Measurements from ENCODE around the gene LCORL.

Gene LCORL

DNA sequence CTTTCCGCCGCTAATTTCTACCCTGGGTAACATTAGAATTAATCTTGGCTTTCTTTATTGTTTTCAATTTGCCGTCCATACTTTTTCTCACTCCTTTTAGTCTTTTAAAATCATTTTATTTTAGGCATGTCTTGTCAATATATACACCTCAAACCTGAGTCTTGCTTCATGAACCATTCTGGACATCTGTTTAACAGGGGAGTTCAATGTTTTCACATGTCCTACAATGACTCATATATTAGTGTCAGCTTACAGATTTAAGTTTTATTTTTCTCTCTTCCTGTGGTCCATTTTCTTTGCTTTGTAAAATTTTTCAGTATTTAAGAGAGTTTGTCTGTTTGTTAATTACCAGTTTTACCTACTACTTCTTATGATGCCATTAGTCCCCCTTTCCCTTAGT, 89.5 kb downstream of the LCORL start:
- Histone ChIP-seq H3K27ac (ENCODE audit: low read depth, low read length) (no peak overlapping the region), H3F3A (ENCODE audit: control insufficient read depth, insufficient read depth) (no peaks in the 10 kb centered on the region), H3K9me2 (replicated peaks; ENCODE audit: control insufficient read depth, low read length) (no peaks in the 10 kb centered on the region), H3K36me3 (ENCODE audit: control insufficient read depth, low read length) (peaks cover 13% of the 10 kb centered on the region), H3K79me2 (ENCODE audit: control insufficient read depth, low read length) (no peaks in the 10 kb centered on the region), H3K27me3 (ENCODE audit: control insufficient read depth, low read length) (no peaks in the 10 kb centered on the region), H3K4me2 (ENCODE audit: low read length) (no peak overlapping the region), H4K20me1 (ENCODE audit: control insufficient read depth, insufficient read depth, low read depth, low read length) (no peaks in the 10 kb centered on the region), H3K4me3 (ENCODE audit: low read length) (no peak overlapping the region), H3K9me3 (ENCODE audit: control insufficient read depth, insufficient read depth, low read length) (no peaks in the 10 kb centered on the region), H3K4me1 (ENCODE audit: control insufficient read depth, low read length) (no peaks in the 10 kb centered on the region)
- TF ChIP-seq EZH2phosphoT487 (IDR thresholded peaks at IDR 0.05; ENCODE audit: borderline replicate concordance, low read length) (no peak), CTCF (IDR thresholded peaks at IDR 0.05; ENCODE audit: low read depth, low read length, poor library complexity, severe bottlenecking) (no peak)

- Histone ChIP-seq H3K27me3 (ENCODE audit: control insufficient read depth, low read length) (no peaks in the 10 kb centered on the region), H3K4me1 (ENCODE audit: control insufficient read depth, low read length) (no peaks in the 10 kb centered on the region), H3K27ac (ENCODE audit: low read depth, low read length) (no peak overlapping the region), H3K9me3 (ENCODE audit: control insufficient read depth, insufficient read depth, low read length) (no peaks in the 10 kb centered on the region), H3K79me2 (ENCODE audit: control insufficient read depth, low read length) (no peaks in the 10 kb centered on the region), H3K36me3 (ENCODE audit: control insufficient read depth, low read length) (peaks cover 19% of the 10 kb centered on the region), H3K4me2 (ENCODE audit: low read length) (no peak overlapping the region), H3K9me2 (replicated peaks; ENCODE audit: control insufficient read depth, low read length) (no peaks in the 10 kb centered on the region), H3F3A (ENCODE audit: control insufficient read depth, insufficient read depth) (no peaks in the 10 kb centered on the region), H3K4me3 (ENCODE audit: low read length) (no peak overlapping the region), H4K20me1 (ENCODE audit: control insufficient read depth, insufficient read depth, low read depth, low read length) (no peaks in the 10 kb centered on the region)
- TF ChIP-seq CTCF (IDR thresholded peaks at IDR 0.05; ENCODE audit: low read depth, low read length, poor library complexity, severe bottlenecking) (no peak), EZH2phosphoT487 (IDR thresholded peaks at IDR 0.05; ENCODE audit: borderline replicate concordance, low read length) (no peak)
Measured at GRCh38 chr4:17930256-17930655, 91.3 kb downstream of the LCORL start.

DNA sequence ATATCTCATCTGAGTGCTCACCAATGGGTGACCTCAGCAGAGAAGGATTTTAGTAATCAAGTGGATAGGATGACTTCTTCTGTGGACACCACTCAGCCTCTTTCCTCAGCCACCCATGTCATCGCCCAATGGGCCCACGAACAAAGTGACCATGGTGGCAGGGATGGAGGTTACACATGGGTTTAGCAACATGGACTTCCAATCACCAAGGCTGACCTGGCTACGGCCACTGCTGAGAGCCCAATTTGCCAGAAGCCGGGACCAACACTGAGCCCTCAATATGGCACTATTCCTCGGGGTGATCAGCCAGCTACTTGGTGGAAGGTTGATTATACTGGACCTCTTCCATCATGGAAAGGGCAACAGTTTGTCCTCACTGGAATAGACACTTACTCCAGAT, 97.4 kb downstream of the LCORL start:
- Histone ChIP-seq H3K4me3 (ENCODE audit: low read length) (no peak overlapping the region), H3K79me2 (ENCODE audit: control insufficient read depth, low read length) (no peaks in the 10 kb centered on the region), H3K27me3 (ENCODE audit: control insufficient read depth, low read length) (no peaks in the 10 kb centered on the region), H3K4me2 (ENCODE audit: low read length) (no peak overlapping the region), H3K9me2 (replicated peaks; ENCODE audit: control insufficient read depth, low read length) (no peaks in the 10 kb centered on the region), H3K27ac (ENCODE audit: low read depth, low read length) (no peak overlapping the region), H4K20me1 (ENCODE audit: control insufficient read depth, insufficient read depth, low read depth, low read length) (no peaks in the 10 kb centered on the region), H3K9me3 (ENCODE audit: control insufficient read depth, insufficient read depth, low read length) (no peaks in the 10 kb centered on the region), H3K36me3 (ENCODE audit: control insufficient read depth, low read length) (peaks cover 33% of the 10 kb centered on the region), H3F3A (ENCODE audit: control insufficient read depth, insufficient read depth) (no peaks in the 10 kb centered on the region), H3K4me1 (ENCODE audit: control insufficient read depth, low read length) (no peaks in the 10 kb centered on the region)
- TF ChIP-seq CTCF (IDR thresholded peaks at IDR 0.05; ENCODE audit: low read depth, low read length, poor library complexity, severe bottlenecking) = no peak
- TF ChIP-seq EZH2phosphoT487 (IDR thresholded peaks at IDR 0.05; ENCODE audit: borderline replicate concordance, low read length) = no peak

DNA sequence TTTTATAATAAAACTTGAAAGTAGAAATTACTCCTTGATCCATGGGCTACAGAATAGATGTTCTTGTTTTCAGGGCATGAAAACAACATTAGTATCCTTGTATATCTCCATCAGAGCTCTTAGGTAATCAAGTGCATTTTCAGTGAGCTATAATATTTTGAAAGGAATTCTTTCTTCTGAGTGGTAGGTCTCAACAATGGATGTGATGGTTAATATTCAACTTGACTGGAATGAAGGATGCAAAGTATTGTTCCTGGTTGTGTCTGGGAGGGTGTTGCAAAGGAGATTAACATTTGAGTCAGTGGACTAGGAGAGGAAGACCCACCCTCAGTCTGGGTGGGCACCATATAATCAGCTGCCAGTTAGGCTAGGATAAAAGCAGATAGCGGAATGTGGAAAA, 100.1 kb downstream of the LCORL start:
- Histone ChIP-seq H3K4me1 (ENCODE audit: control insufficient read depth, low read length) (no peaks in the 10 kb centered on the region), H4K20me1 (ENCODE audit: control insufficient read depth, insufficient read depth, low read depth, low read length) (no peaks in the 10 kb centered on the region), H3K9me3 (ENCODE audit: control insufficient read depth, insufficient read depth, low read length) (no peaks in the 10 kb centered on the region), H3K79me2 (ENCODE audit: control insufficient read depth, low read length) (peaks cover 11% of the 10 kb centered on the region), H3K4me2 (ENCODE audit: low read length) (no peak overlapping the region), H3K4me3 (ENCODE audit: low read length) (no peak overlapping the region), H3K27me3 (ENCODE audit: control insufficient read depth, low read length) (no peaks in the 10 kb centered on the region), H3K9me2 (replicated peaks; ENCODE audit: control insufficient read depth, low read length) (no peaks in the 10 kb centered on the region), H3K36me3 (ENCODE audit: control insufficient read depth, low read length) (peaks cover 27% of the 10 kb centered on the region), H3F3A (ENCODE audit: control insufficient read depth, insufficient read depth) (no peaks in the 10 kb centered on the region), H3K27ac (ENCODE audit: low read depth, low read length) (no peak overlapping the region)
- no peak for TF ChIP-seq CTCF (IDR thresholded peaks at IDR 0.05; ENCODE audit: low read depth, low read length, poor library complexity, severe bottlenecking)
- no peak for TF ChIP-seq EZH2phosphoT487 (IDR thresholded peaks at IDR 0.05; ENCODE audit: borderline replicate concordance, low read length)
